GM12878 (cell line): ENCODE results near the gene HPX. TPM values are rescaled to one million over a fixed set of nuclear protein-coding genes. Genes with fewer than 3 reads are reported as not detected.

Experiments used
- ATAC-seq: fragments of 200-7000 bp; cut with Tn5 transposase; 3 replicates; pipeline ENCODE4 v1.9.1; 2020; ENCODE audit warnings: mild to moderate bottlenecking, moderate library complexity
- BruUV-seq: library from RNA; stranded (reverse); fragments of 400-500 nt; replicated peaks from 2 replicates; lab custom pipeline; 2021; lab: Mats Ljungman, UMichigan
- CTCF ChIA-PET: fragments of 300-600 bp; sonication (Branson Sonifier 250); formaldehyde crosslinking; extraction: SDS; loops from one replicate; lab custom pipeline; 2021; ENCODE audit warnings: inconsistent platforms; lab: Yijun Ruan, JAX
- POLR2A ChIA-PET: fragments of 350-600 bp; formaldehyde crosslinking; extraction: SDS; loops from one replicate; lab custom pipeline; 2021; ENCODE audit warnings: inconsistent platforms; lab: Charles Lee
- RAD21 ChIA-PET: fragments of 300-600 bp; sonication (Branson Sonifier 250); formaldehyde crosslinking; loops from one replicate; lab custom pipeline; 2023; ENCODE audit warnings: antibody characterized with exemption; ENCODE audit not compliant: unreplicated experiment; lab: Charles Lee
- SMC1A ChIA-PET: fragments of 300-600 bp; sonication (Branson Sonifier 250); formaldehyde crosslinking; loops from one replicate; lab custom pipeline; 2023; ENCODE audit not compliant: unreplicated experiment, uncharacterized antibody; lab: Charles Lee
- DNase-seq: peaks from one replicate; pipeline ENCODE4 v3.0.0-alpha.2; 2011; ENCODE audit warnings: low read depth, low spot score
- FAIRE-seq: peaks from 3 replicates; lab custom pipeline; 2011; peaks lifted over from hg19 to GRCh38; lab: Jason Lieb, UNC
- H2AFZ ChIP-seq: 2 replicates; pipeline ENCODE4 v1.6.0; 2011; ENCODE audit warnings: low read depth, low read length, control low read depth; ENCODE audit not compliant: control insufficient read depth
- H3K27ac ChIP-seq: 2 replicates; pipeline ENCODE4 v1.5.1; 2011; ENCODE audit warnings: control low read depth; ENCODE audit not compliant: control insufficient read depth, insufficient read depth
- H3K27me3 ChIP-seq, 2 experiments: replicated peaks in 1 of 2; 2 replicates each; pipeline versions ENCODE4 v1.6.0 to v1.6.1; 2011; ENCODE audit warnings: low read length in 1 of 2; ENCODE audit not compliant: control insufficient read depth in 2 of 2, insufficient read depth in 2 of 2
- H3K36me3 ChIP-seq, 2 experiments: 2 replicates each; pipeline ENCODE4 v1.5.1; 2011; ENCODE audit warnings: low read length in 1 of 2; ENCODE audit not compliant: control insufficient read depth in 2 of 2, insufficient read depth in 2 of 2
- H3K4me1 ChIP-seq: 2 replicates; pipeline ENCODE4 v1.6.1; 2011; ENCODE audit warnings: mild to moderate bottlenecking, low read length, moderate library complexity, mixed read lengths; ENCODE audit not compliant: control insufficient read depth, insufficient read depth
- H3K4me2 ChIP-seq: 2 replicates; pipeline ENCODE4 v1.6.0; 2011; ENCODE audit warnings: control low read depth; ENCODE audit not compliant: control insufficient read depth, insufficient read depth
- H3K4me3 ChIP-seq: fragments of 200-600 bp; sonication (generic); 2 replicates; pipeline ENCODE4 v1.5.1; 2016
- H3K79me2 ChIP-seq: 2 replicates; pipeline ENCODE4 v1.6.0; 2011; ENCODE audit warnings: low read length; ENCODE audit not compliant: control insufficient read depth, insufficient read depth
- H3K9ac ChIP-seq: 2 replicates; pipeline ENCODE4 v1.8.0; 2011; ENCODE audit warnings: low read length, control low read depth, mixed read lengths; ENCODE audit not compliant: control insufficient read depth, insufficient read depth
- H3K9me3 ChIP-seq: replicated peaks from 3 replicates; pipeline ENCODE4 v1.5.1; 2011; ENCODE audit warnings: mild to moderate bottlenecking, low read length; ENCODE audit not compliant: control insufficient read depth, insufficient read depth
- H4K20me1 ChIP-seq: 2 replicates; pipeline ENCODE4 v1.6.0; 2011; ENCODE audit not compliant: control insufficient read depth, insufficient read depth
- CREB1 ChIP-seq: IDR thresholded peaks from 2 replicates; pipeline ENCODE4 v1.6.1; 2012; ENCODE audit warnings: low read depth, mild to moderate bottlenecking, inconsistent platforms
- LARP7 ChIP-seq: fragments of 450-650 bp; IDR thresholded peaks from 2 replicates; pipeline ENCODE4 v1.6.1; 2017; ENCODE audit warnings: mild to moderate bottlenecking
- NFXL1 ChIP-seq: fragments of 450-650 bp; IDR thresholded peaks from 2 replicates; pipeline ENCODE4 v1.6.1; 2017; ENCODE audit warnings: antibody characterized with exemption, mild to moderate bottlenecking, borderline replicate concordance
- PKNOX1 ChIP-seq: fragments of 450-650 bp; IDR thresholded peaks from 2 replicates; pipeline ENCODE4 v1.6.1; 2016; ENCODE audit warnings: mild to moderate bottlenecking
- YY1 ChIP-seq: IDR thresholded peaks from 2 replicates; pipeline ENCODE4 v1.6.1; 2011; ENCODE audit warnings: low read depth, mild to moderate bottlenecking, low read length
- WGBS: methylation state at CpG from one replicate; pipeline ENCODE4 v1.1.6; 2016; ENCODE audit warnings: low lambda C conversion rate; ENCODE audit not compliant: insufficient replicate concordance, insufficient coverage; ENCODE audit errors: missing lambda C conversion rate; 5-methylcytosine and 5-hydroxymethylcytosine counted together
- in situ Hi-C: fragments of 300-500 bp; cut with MboI; formaldehyde crosslinking; loops from 9 replicates; pipeline ENCODE4 v1.14.3; 2018; ENCODE audit warnings: mixed read lengths
- intact Hi-C: fragments of 100-400 bp; cut with micrococcal nuclease; formaldehyde crosslinking; loops from one replicate; pipeline ENCODE4 v1.14.2; 2022; ENCODE audit not compliant: unreplicated experiment
- polyA plus RNA-seq, 11 experiments: library from polyadenylated mRNA; depleted of rRNA in 4 of 11; unstranded in 6 of 11; stranded (reverse) in 5 of 11; fragments of >200 nt; fragmentation: Nextera tagmentation in 4 of 11; fragmentation: Illumina TruSeq in 1 of 11; extraction: Ambion mirVana in 4 of 11; extraction: Trizol in 1 of 11; gene quantifications; 1 replicate in 1 of 11; 2 replicates in 10 of 11; pipeline versions ENCODE4 v1.2.1 to v1.2.3, GENCODE V29; 2011 to 2016; ENCODE audit warnings: inconsistent platforms in 2 of 11, missing spikeins in 2 of 11, low read depth in 1 of 11
- total RNA-seq, 4 experiments: library from RNA; depleted of rRNA in 3 of 4; stranded (reverse); fragments of >200 nt in 3 of 4; fragmentation: Illumina TruSeq in 1 of 4; extraction: Trizol in 1 of 4; gene quantifications; 2 replicates each; pipeline versions ENCODE4 v1.2.1 to v1.2.3, GENCODE V29; 2013 to 2021

HPX gene
- total and polyA plus RNA-seq, 10 of the 15 experiments (the other 5 are each of a cell fraction or from before 2014, with no cell fraction given) = 0.08 to 1.7 (median 0.18) TPM; not detected in 1

- H3K79me2 ChIP-seq = no peaks in the 10 kb centered on the region
- no peak for ATAC-seq
- BruUV-seq = no TSS peak
Observed at GRCh38 chr11:6459099-6459450, 18.3 kb upstream of the HPX start.

More at GRCh38 chr11:6459099-6459450, 18.3 kb upstream of the HPX start:
- ChIA-PET POLR2A (no interaction called here), CTCF (interaction anchor here (0.8 to 4.7 kb wide), 3 partner anchors 15 to 141 kb away, joined by 3 to 23 read pairs (median 4); no protein-coding TSS in a partner anchor), SMC1A (interaction anchor here (0.9 to 1.5 kb wide), 3 partner anchors 10 to 78 kb away, joined by 3 to 4 read pairs (median 3); no protein-coding TSS in a partner anchor), RAD21 (no interaction called here)
- no peak for DNase-seq
- Histone ChIP-seq H3K9me3 (no peaks in the 10 kb centered on the region), H3K4me3 (no peak overlapping the region), H3K4me2 (no peak overlapping the region), H4K20me1 (no peaks in the 10 kb centered on the region), H2AFZ (no peak overlapping the region), H3K36me3 (no peaks in the 10 kb centered on the region; a peak in 1 of 4 replicates), H3K4me1 (no peaks in the 10 kb centered on the region), H3K27me3 (no peaks in the 10 kb centered on the region), H3K9ac (no peak overlapping the region), H3K27ac (no peak overlapping the region)
- in situ Hi-C loops = no loop called here
- FAIRE-seq = no peak
- intact Hi-C loops = no loop called here
- TF ChIP-seq PKNOX1 (no peak), NFXL1 (no peak), LARP7 (no peak), CREB1 (no peak), YY1 (no peak)
- whole genome bisulfite sequencing = 0% methylated on average over 1 of the region's 1 CpG
